RPMI7951 (cell line): ENCODE measurements around the gene TEX13A. TPM values are rescaled to one million over a fixed set of nuclear protein-coding genes. Genes with fewer than 3 reads are reported as not detected.
A peak's percentile ranks its signal among the peaks of the same experiment; 100 is the strongest.
"Not testable (repeated sequence)": the region's sequence is repeated elsewhere in the genome, so short reads cannot be mapped to it uniquely, and the experiment has no call there.

Experiments
- DNase-seq: peaks from one replicate; pipeline ENCODE4 v3.0.0-alpha.2; 2012; ENCODE audit warnings: low read depth
- total RNA-seq: library from RNA; depleted of rRNA; stranded (reverse); fragments of >200 nt; shearing (Covaris generic); gene quantifications from 2 replicates; pipeline ENCODE4 v1.2.3, GENCODE V29; 2014; rRNA removed

TEX13A gene
- not detected in 2 replicates for total RNA-seq

- DNase-seq: no peak
These were observed at the start of gene TEX13A for GRCh38 chrX:105220636-105221035. TEX13A (minus strand) TSS chrX:105220694; CDS start chrX:105220397, 297 bp downstream.

- no peak for DNase-seq
These were observed 48.9 kb upstream of the TEX13A start for GRCh38 chrX:105269386-105269785.

DNA sequence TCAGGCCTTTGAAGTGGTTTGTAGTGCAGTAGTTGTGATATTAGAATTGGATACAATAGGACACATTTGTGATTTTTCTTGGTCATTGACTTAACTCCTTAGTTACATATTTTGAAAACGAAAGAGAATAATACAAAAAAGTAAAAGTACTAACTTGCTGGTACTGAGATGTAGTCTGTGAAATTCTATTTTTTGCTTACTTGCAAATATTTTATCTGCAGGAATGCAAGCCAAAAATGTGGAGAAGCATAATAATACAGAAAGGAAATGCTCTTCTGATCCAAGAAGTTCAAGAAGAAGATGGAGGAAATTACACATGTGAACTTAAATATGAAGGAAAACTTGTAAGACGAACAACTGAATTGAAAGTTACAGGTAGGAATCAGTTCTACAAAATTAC, 46.7 kb upstream of the TEX13A start:
- no peak for DNase-seq

DNA sequence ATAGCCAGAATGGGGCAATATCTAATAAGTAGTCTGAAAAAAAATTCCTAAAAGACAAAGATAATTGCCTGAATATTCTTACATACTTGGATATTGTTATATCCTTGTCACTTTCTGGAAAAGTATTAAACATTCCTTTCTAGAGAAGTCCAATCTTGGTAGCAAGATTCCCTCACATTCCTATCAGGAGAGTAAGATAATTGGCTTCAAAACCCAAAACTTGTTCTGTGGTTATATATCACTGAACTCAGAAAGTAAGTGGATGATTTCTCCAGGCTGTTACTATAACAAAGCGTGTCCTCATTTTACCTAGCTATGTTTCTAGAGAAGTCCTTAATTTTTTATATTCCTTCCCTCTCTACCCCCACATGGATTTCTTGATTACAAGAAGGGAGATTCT, 46.0 kb upstream of the TEX13A start:
- DNase-seq: no peak

- no peak for DNase-seq
These were observed 44.6 kb upstream of the TEX13A start for GRCh38 chrX:105265093-105265492.

DNA sequence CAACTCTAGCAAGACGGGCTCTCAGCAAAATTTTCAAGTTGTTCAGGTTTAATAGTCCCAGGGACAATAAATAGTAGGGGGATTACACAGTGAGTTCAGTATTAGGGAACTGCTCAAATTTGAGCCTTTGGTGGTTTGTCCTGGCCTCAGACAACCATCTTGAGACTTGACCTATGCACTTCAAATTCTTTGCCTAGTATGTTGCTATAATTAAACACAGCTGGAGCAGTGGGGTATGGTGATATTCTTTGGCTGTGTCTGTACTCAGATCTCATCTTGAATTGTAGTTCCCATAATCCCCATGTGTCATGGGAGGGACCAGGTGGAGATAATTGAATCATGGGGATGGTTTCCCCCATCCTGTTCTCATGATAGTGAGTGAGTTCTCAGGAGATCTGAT, 43.3 kb upstream of the TEX13A start:
- no peak for DNase-seq

DNA sequence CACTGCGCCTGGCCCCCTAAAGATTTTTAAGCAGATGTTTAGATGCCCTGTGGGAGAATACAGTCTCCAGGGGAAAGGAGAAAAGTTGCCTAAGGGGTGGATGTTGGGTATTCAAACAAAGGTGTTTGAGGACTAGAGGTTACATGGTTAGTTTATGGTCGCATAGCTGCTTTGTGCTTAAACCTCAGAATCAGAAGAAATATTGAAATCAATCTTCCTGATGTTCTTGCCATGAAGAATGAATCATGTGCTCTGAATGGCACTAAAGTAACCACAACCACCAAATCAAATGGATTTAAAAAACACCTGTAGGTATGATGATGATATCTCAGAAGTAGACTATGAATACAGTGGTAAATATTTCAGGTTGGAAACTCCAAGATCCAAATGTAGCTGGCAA, 42.7 kb upstream of the TEX13A start:
- no peak for DNase-seq

- DNase-seq: no peak
These were observed 40.0 kb upstream of the TEX13A start for GRCh38 chrX:105260291-105261043.

DNA sequence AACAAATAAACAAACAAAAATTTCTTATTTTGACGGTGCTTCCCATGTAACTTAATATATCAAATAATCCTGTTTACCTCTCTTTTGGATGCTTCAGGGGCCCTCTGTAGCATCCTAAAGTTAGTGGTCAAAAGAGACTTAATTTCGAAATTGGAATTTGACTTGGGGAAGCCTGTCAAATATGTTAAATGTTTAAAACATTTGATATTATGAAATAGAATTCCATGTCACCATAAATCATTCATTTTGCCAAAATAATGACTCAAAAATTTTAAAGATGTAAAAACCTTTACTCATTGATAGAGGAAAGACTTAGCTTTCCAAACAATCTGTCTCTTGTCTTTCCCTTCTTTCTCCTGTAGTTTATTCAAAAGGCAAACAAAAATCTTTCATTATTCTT, 20.6 kb upstream of the TEX13A start:
- DNase-seq: no peak

GRCh38 chrX:105237407-105237806, 16.9 kb upstream of the TEX13A start:
- not testable (repeated sequence) for DNase-seq

DNA sequence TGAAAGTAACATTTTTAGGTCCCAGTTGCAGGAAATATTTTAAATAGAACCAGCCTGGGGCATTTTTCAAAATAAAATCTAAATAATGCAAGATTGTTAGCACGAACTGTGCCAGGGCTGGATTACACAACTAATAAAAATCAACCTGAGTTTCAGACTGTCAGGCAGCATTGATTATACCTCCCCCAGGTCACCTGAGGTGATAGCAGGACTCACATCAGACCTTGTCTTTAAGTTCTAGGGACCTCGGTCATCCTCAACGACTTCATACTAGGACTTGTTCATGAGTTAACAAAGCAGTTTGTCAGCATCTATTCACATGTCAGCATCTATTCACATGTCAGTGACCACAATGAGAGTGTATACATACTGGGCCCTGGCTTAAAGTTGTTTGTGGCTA, 8.7 kb upstream of the TEX13A start:
- no peak for DNase-seq

DNA sequence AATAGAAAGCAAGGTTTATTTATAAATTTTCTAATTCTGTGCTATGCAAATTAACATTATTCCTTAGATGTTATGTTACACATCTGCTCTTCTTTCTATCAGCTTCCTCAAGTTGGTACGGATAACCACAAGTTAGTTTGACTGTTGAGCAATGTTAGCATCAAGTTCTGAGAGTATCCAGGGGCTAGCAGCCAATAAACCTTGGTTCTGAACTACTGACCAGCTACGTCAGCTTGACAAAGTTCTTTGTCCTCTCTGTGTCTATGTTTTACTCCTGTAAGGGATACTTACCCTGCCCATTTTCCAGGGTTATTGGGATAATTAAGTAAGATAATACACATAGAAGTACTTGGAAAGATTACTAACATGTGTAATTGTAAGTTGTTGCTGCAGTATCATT, 8.1 kb upstream of the TEX13A start:
- DNase-seq: no peak

DNA sequence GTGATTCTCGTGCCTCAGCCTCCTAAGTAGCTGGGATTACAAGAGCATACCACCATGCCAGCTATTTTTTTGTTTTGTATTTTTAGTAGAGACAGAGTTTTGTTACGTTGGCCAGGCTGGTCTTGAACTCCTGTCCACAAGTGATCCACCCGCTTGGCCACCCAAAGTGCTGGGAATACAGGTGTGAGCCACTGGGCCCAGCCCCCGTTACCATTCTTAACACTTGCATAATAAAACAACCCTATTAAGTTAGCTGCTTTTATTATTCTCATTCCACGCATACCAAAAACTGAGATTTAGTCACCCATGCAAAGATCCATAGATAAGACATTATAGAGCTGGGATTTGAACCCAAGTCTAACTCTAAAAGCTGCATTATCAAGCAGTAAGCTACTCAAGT, 6.0 kb upstream of the TEX13A start:
- no peak for DNase-seq

DNA sequence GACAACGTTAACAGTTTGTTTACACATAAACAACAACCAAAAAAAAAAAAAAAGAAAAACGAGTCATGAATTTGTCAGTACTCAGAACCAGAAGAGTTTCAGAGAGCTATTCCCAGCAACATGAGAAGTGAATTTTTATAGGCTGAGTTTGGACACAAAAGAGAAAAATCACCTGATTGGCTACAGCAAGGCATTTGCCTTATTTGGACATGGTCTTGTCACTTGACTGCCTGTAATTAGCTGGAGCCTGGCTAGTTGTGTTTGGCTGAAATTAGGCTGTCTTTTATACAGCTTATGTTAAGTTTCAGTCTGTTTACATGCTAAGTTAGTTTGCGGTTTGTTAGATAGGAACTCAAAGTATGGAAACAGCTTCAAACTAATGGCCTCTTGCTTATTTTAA, 880 bp upstream of the TEX13A start:
- no peak for DNase-seq

DNA sequence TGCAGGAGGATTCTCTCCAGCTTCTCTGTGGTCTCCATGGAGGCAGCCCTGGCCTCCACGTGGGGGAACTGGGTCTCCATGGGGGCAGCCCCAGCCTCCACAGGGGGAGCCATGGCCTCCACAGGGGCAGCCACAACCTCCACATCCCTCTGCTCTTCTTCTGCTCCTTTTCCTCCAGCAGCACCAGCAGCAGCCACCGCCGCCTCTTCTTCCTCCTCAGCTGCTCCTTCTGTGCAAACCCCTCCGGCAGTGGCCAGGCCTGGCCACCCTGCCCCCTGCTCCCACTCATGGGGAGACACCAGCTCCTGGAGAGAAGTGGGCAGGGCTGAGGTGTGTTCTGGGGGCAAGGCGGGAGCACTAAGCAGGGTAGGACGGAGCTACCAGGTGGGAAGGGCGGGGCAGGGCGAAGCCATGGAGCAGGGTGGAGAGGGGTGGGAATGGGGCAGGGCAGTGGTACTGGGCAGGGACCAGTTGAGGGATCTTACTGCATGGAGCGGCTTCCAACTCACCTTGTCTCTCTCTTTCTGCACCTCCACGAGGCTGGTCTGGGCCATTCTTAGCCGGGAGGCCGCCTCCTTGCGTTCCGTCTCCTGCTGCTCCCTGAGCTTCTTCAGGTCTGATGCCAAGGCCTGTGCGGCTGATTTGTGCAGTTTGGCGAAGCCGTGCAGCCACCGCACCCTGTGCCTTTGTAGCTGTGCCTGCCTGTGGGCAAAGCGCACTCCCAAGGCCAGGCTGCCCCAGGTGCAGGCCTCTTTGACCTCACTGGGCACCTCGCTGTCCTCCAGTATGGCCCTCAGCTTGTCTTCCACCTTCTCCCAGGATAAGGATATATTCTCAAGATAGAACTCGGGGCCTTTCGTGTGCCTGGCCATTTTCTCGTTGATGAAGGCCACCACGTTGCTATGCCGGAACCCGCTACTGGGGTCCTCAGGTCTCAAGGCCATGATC, 766 bp downstream of the TEX13A start:
- DNase-seq: no peak

GRCh38 chrX:105211066-105211575, 9.4 kb downstream of the TEX13A start:
- no peak for DNase-seq

DNA sequence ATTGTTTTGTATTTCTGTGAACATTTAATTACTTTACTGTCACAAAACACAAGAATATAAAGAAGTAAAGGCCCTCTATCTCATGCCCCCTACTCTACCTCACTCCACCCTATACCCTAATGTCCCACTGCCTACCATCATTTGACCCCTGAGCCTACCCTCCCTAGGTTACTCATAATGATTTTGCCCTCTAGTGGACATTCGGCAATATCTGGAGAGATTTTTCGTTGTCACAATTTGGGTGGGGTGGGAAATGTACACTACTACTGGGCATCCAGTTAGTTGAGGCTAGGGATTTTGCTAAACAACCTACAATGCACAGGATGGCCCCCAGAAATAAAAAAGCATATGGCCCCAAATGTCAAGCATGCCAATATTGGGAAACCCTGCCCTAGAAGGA, 10.2 kb downstream of the TEX13A start:
- DNase-seq: no peak

DNA sequence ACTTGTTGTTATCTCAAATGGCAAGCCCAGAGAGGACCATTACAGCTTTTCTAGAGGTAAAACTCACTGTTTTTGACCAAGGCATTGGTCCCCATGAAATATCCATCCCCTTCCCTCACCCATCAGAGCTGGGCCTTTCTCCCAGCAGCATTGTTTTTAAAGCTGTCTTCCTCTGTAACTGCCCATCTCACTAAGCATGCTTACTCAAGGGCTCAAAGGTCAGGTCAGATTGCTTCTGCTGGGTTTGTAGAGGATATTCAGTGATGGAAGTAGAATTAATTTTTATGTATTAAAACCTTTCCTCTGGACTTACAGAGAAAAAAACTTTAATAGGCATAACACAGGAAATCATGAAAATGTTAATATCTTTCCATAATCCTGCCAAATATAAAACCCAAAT, 11.1 kb downstream of the TEX13A start:
- DNase-seq: no peak

DNA sequence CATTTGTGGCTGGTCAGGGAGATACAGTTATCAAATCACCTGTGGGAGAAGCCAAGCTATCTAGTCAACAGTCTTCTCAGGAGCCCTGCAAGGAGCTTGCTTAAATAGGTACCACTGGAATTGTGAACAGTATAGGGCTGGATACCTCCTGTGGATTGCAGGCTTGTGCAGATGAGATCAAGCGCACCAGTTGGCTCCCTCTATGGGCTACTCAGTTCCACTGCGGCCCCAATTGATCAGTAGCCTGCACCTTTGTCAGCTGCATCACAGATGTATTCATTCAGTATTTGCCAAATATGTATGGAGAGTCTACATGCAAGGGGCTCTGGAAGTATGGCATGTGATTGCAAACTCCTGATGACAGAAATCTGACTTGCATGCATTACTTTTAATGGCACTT, 28.6 kb downstream of the TEX13A start:
- DNase-seq: no peak

GRCh38 chrX:105190252-105190853, 30.1 kb downstream of the TEX13A start:
- peak; percentile 2 for DNase-seq

- no peak for DNase-seq
These were observed 31.4 kb downstream of the TEX13A start for GRCh38 chrX:105189093-105189492.

DNA sequence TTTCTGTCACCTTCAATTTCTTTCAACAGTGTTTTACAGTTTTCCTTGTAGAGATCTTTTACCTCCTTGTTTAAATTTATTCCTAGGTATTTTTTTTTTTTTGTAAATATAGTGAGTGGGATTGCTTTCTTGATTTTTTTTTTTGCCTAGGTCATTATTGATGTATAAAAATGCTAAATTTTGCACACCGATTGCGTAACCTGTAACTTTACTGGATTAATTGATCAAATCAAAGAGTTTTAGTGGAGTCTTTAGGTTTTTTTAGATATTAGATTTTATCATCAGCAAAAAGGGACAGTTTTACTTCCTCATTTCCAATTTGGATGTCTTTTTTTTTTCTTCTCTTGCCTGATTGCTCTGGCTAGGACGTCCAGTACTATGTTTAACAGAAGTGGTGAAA, 40.9 kb downstream of the TEX13A start:
- DNase-seq: no peak
